Prostate gland (tissue), 2 donors: Measurements from ENCODE around the gene C4BPB.

ENCODE experiments used
- CTCF ChIP-seq, 4 experiments: fragments of 200-600 bp in 2 of 4; fragments of 450-650 bp in 2 of 4; sonication (generic) in 2 of 4; IDR thresholded peaks; 1 replicate in 3 of 4; 2 replicates in 1 of 4; pipeline ENCODE4 v1.5.1; 2016 to 2019; ENCODE audit warnings: antibody characterized with exemption in 4 of 4, mild to moderate bottlenecking in 2 of 4, moderate library complexity in 2 of 4
- POLR2A ChIP-seq: fragments of 450-650 bp; IDR thresholded peaks from one replicate; pipeline ENCODE4 v1.6.1; 2016; ENCODE audit warnings: antibody characterized with exemption, mild to moderate bottlenecking

DNA sequence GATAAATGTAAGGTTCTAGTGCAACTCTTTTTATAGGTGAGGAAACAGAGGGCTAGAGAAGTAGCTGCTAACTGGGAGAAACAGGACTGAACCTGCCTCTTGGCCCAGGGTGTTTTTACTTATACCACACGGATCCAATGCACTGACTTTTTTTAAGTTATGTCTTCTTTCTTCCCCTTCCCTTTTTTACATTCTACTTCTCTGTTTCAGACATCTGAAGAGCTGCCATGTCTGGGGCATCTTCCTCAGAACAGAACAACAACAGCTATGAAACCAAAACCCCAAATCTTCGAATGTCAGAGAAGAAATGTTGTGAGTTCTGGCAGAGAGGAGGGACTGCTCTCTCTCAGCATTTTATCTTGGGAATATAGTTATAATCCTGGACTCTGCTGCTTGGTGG is 34.2 kb upstream of the C4BPB start:
- TF ChIP-seq POLR2A (no peak), CTCF (IDR thresholded peaks at IDR 0.05) (no peak)
